SH-SY5Y (cell line): Measurements from ENCODE around the gene PIF1.

Experiments used
- GATA2 ChIP-seq: IDR thresholded peaks from 2 replicates; pipeline ENCODE4 v1.6.1; 2011; ENCODE audit warnings: mild to moderate bottlenecking, low read depth, low read length
- GATA3 ChIP-seq: IDR thresholded peaks from 2 replicates; pipeline ENCODE4 v1.6.1; 2011; ENCODE audit warnings: low read depth, mild to moderate bottlenecking, low read length, moderate library complexity

GRCh38 chr15:64779630-64780029 is 45.8 kb downstream of the PIF1 start:
- TF ChIP-seq GATA2 (no peak), GATA3 (no peak)
